Neutrophil (primary cell): ENCODE results near the gene SLC25A21.

Experiments
- H3K27ac ChIP-seq: fragments of 200-600 bp; sonication (generic); 2 replicates; pipeline ENCODE4 v1.5.1; 2016; ENCODE audit warnings: mild to moderate bottlenecking, moderate library complexity
- H3K27me3 ChIP-seq: fragments of 200-600 bp; sonication (generic); 2 replicates; pipeline ENCODE4 v1.6.0; 2016; ENCODE audit warnings: mild to moderate bottlenecking
- H3K36me3 ChIP-seq: fragments of 200-600 bp; sonication (generic); 2 replicates; pipeline ENCODE4 v1.5.1; 2017
- H3K4me1 ChIP-seq, 2 experiments: fragments of 200-600 bp in 1 of 2; sonication (generic) in 1 of 2; 1 replicate in 1 of 2; 2 replicates in 1 of 2; pipeline versions ENCODE4 v1.5.1 to v1.6.1; 2013 to 2016; ENCODE audit warnings: low read depth in 1 of 2, low read length in 1 of 2, mild to moderate bottlenecking in 1 of 2, moderate library complexity in 1 of 2; ENCODE audit not compliant: control insufficient read depth in 1 of 2, insufficient read depth in 1 of 2
- H3K4me3 ChIP-seq, 2 experiments: fragments of 200-600 bp in 1 of 2; sonication (generic) in 1 of 2; 1 replicate in 1 of 2; 2 replicates in 1 of 2; pipeline ENCODE4 v1.5.1; 2013 to 2016; ENCODE audit warnings: low read depth in 1 of 2, low read length in 1 of 2, mild to moderate bottlenecking in 1 of 2, moderate library complexity in 1 of 2
- H3K9me3 ChIP-seq: fragments of 200-600 bp; sonication (generic); 2 replicates; pipeline ENCODE4 v1.5.1; 2016
- CTCF ChIP-seq: fragments of 200-600 bp; sonication (generic); IDR thresholded peaks from 2 replicates; pipeline ENCODE4 v1.5.1; 2016; ENCODE audit warnings: antibody characterized with exemption

The SLC25A21 gene

GRCh38 chr14:37051680-37052079 is 120.7 kb downstream of the SLC25A21 start:
- TF ChIP-seq CTCF, result no peak
- H3K36me3 ChIP-seq, result no peaks in the 10 kb centered on the region
- H3K4me1 ChIP-seq, result no peaks in the 10 kb centered on the region
- H3K4me3 ChIP-seq, result no peak overlapping the region
- no peaks in the 10 kb centered on the region for H3K27me3 ChIP-seq
- H3K9me3 ChIP-seq, result no peaks in the 10 kb centered on the region
- H3K27ac ChIP-seq, result no peak overlapping the region

GRCh38 chr14:37051153-37051552 is 121.3 kb downstream of the SLC25A21 start:
- Histone ChIP-seq H3K4me1 (no peaks in the 10 kb centered on the region), H3K36me3 (no peaks in the 10 kb centered on the region), H3K4me3 (no peak overlapping the region), H3K27ac (no peak overlapping the region), H3K9me3 (no peaks in the 10 kb centered on the region), H3K27me3 (no peaks in the 10 kb centered on the region)
- no peak for TF ChIP-seq CTCF

- Histone ChIP-seq H3K4me3 (no peak overlapping the region), H3K27me3 (no peaks in the 10 kb centered on the region), H3K36me3 (no peaks in the 10 kb centered on the region), H3K27ac (no peak overlapping the region), H3K9me3 (no peaks in the 10 kb centered on the region), H3K4me1 (no peaks in the 10 kb centered on the region)
- no peak for TF ChIP-seq CTCF
Measured at GRCh38 chr14:37048666-37049071, 123.7 kb downstream of the SLC25A21 start.

GRCh38 chr14:37047996-37048395 is 124.4 kb downstream of the SLC25A21 start:
- H3K27ac ChIP-seq, result no peak overlapping the region
- H3K4me1 ChIP-seq, result no peaks in the 10 kb centered on the region
- H3K4me3 ChIP-seq, result no peak overlapping the region
- no peaks in the 10 kb centered on the region for H3K36me3 ChIP-seq
- H3K9me3 ChIP-seq, result no peaks in the 10 kb centered on the region
- no peaks in the 10 kb centered on the region for H3K27me3 ChIP-seq
- no peak for TF ChIP-seq CTCF

- no peaks in the 10 kb centered on the region for H3K27me3 ChIP-seq
- H3K4me3 ChIP-seq, result no peak overlapping the region
- H3K9me3 ChIP-seq, result no peaks in the 10 kb centered on the region
- H3K27ac ChIP-seq, result no peak overlapping the region
- H3K4me1 ChIP-seq, result no peaks in the 10 kb centered on the region
- TF ChIP-seq CTCF, result no peak
- no peaks in the 10 kb centered on the region for H3K36me3 ChIP-seq
Measured at GRCh38 chr14:37047226-37047625, 125.2 kb downstream of the SLC25A21 start.

GRCh38 chr14:37046815-37047214 is 125.6 kb downstream of the SLC25A21 start:
- no peak overlapping the region for H3K4me3 ChIP-seq
- no peaks in the 10 kb centered on the region for H3K4me1 ChIP-seq
- H3K36me3 ChIP-seq, result no peaks in the 10 kb centered on the region
- TF ChIP-seq CTCF, result no peak
- H3K27me3 ChIP-seq, result no peaks in the 10 kb centered on the region
- no peak overlapping the region for H3K27ac ChIP-seq
- no peaks in the 10 kb centered on the region for H3K9me3 ChIP-seq
